GM19328 (cell line): ENCODE data around the gene DEFB118.
"Not testable (repeated sequence)": the region's sequence is repeated elsewhere in the genome, so short reads cannot be mapped to it uniquely, and the experiment has no call there.

Experiments used
- ATAC-seq: cut with Tn5 transposase; IDR thresholded peaks from one replicate; pipeline ENCODE4 v1.9.1; 2021; ENCODE audit warnings: mild to moderate bottlenecking, moderate library complexity; ENCODE audit not compliant: unreplicated experiment

DEFB118 gene

GRCh38 chr20:31368301-31368700, at the start of gene DEFB118:
TSS of gene DEFB118 (plus strand) at chr20:31368601. CDS start at chr20:31368651, 50 bp downstream.
- ATAC-seq = no peak

- no peak for ATAC-seq
These were observed 45.9 kb upstream of the DEFB118 start for GRCh38 chr20:31322504-31322903.

GRCh38 chr20:31330893-31331292, 37.5 kb upstream of the DEFB118 start:
- no peak for ATAC-seq

GRCh38 chr20:31341470-31341869, 26.9 kb upstream of the DEFB118 start:
- no peak for ATAC-seq

- ATAC-seq = no peak
These were observed 12.4 kb upstream of the DEFB118 start for GRCh38 chr20:31355981-31356380.

- no peak for ATAC-seq
These were observed 5.1 kb upstream of the DEFB118 start for GRCh38 chr20:31363295-31363694.

GRCh38 chr20:31364272-31364671, 4.1 kb upstream of the DEFB118 start:
- not testable (repeated sequence) for ATAC-seq

DNA sequence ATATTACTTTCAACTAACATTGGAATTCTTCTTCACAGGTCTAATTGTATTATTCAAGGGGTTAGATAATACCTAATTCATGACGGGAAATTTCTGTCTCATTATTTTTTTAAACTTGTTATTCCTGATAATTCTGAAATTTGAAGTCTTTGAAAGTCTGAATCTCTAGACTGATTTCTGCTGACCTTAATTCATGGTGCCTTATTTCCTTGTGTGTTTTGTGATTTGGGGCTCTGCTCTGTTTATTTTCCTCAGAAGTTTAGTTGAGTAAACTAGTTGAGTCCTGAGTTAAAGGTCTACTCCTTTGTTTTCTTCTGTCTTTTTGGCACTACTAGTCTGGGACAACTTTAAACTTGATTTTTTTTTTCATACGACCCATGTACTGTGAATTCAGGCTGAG, 5.9 kb downstream of the DEFB118 start:
- no peak for ATAC-seq

GRCh38 chr20:31390490-31390889, 22.1 kb downstream of the DEFB118 start, which contains the start of gene DEFB119:
TSS of gene DEFB119 (minus strand) at chr20:31390590. CDS start at chr20:31390483, 107 bp downstream.
- ATAC-seq = no peak

- no peak for ATAC-seq
These were observed 24.4 kb downstream of the DEFB118 start for GRCh38 chr20:31392836-31393235.

DNA sequence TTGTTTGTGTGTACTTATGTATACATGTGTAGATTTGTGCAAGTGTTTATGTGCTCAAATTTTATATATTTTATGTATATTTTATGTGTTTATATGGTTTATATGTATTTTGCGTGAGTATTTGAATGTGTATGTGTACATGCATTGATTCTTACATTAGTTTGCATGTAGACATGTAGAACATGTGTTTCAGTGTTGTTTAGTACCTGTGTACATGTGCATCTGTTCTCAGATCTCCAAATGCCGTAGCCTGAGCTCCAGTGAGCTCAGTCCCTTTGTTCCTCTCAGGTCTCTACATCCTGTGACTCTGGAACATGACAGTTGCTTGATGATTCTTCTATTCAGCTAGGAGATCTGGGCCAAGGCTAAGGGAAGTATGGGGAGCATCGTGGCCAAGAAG, 26.5 kb downstream of the DEFB118 start:
- no peak for ATAC-seq

GRCh38 chr20:31403886-31404285, 35.5 kb downstream of the DEFB118 start:
- ATAC-seq = no peak

- no peak for ATAC-seq
These were observed 37.7 kb downstream of the DEFB118 start, which contains the start of gene DEFB121 for GRCh38 chr20:31406115-31406514. TSS of gene DEFB121 (minus strand) at chr20:31406215. CDS start at chr20:31406152, 63 bp downstream.

GRCh38 chr20:31410011-31410410, 41.6 kb downstream of the DEFB118 start:
- no peak for ATAC-seq

GRCh38 chr20:31414381-31414780, 46.0 kb downstream of the DEFB118 start:
- no peak for ATAC-seq

DNA sequence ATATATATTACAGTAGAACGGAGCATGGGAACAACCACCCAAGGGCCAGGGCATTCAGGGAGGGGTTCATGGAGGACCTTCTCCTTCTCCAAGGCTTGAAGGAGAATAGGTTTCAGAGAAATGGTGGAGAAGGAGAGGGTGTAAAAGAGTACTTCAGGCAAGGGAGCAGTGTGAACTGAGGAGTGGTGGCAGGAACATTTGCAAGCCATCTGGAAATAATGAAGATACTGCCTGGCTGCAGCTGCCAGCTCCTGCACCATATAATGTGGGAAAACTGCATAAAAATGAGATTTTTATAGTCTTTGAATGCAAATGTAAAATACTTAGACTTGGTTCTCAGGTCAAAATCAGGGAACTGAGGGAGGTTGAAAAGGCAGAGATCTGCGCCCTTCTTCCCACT, 47.3 kb downstream of the DEFB118 start:
- no peak for ATAC-seq

- no peak for ATAC-seq
These were observed 49.9 kb downstream of the DEFB118 start for GRCh38 chr20:31418307-31418706.
